GM12872 (cell line): ENCODE measurements around the gene COPS3.

ENCODE experiments used
- CTCF ChIP-seq: IDR thresholded peaks from 3 replicates; pipeline ENCODE4 v1.5.1; 2011; ENCODE audit warnings: low read depth, mild to moderate bottlenecking, low read length, moderate library complexity; ENCODE audit not compliant: insufficient read depth

Gene COPS3

DNA sequence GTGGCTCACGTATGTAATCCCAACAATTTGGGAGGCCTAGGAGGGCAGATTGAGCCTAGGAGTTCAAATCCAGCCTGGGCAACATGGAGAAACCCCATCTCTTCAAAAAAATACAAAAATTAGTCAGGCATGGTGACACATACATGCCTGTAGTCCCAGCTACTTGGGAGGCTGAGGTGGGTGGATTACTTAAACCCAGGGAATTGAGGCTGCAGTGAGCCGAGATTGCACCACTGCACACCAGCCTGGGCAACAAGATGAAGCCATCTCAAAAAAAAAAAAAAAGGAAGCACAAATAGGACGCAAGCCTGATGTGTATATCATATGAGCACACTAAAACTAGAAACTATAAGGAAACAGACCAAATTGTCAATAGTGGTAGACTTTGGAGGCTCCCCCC lies 27.0 kb downstream of the COPS3 start:
- no peak for TF ChIP-seq CTCF

- TF ChIP-seq CTCF = no peak
Observed at GRCh38 chr17:17253406-17253805, 27.6 kb downstream of the COPS3 start.

- TF ChIP-seq CTCF = no peak
Observed at GRCh38 chr17:17252149-17252661, 28.8 kb downstream of the COPS3 start.

GRCh38 chr17:17246879-17247278 lies 34.2 kb downstream of the COPS3 start:
- TF ChIP-seq CTCF = no peak

DNA sequence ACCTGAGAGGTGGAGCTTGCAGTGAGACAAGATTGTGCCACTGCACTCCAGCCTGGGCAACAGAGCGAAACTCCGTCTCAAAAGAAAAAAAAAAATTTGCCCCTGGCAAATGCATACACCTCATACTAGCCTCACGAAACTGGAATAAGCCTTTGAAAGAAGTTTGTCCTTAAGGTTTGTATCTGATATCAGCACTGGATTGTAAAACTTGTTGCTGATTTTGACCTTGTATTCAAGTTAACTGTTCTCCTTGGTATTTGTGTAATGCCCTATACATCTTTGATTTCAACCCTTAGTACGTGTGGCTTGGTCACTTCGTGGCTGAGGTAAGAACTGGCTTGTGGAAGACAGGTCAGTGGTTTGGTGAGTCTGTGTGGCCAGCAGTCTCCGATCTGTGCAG lies 37.9 kb downstream of the COPS3 start:
- TF ChIP-seq CTCF = no peak

DNA sequence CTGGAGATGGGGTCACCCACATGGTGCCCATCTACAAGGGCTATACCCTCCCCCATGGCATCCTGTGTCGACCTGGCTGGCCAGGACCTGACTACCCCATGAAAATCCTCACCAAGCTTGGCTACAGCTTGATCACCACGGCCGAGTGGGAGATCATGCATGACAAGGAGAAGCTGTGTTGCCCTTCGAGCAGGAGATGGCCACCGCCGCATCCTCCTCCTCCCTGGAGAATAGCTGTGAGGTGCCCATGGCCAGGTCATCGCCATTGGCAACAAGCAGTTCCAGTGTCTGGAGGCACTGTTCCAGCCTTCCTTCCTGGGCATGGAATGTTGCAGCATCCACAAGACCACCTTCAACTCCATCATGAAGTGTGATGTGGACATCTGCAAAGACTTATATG lies 38.8 kb downstream of the COPS3 start:
- TF ChIP-seq CTCF = no peak

GRCh38 chr17:17241656-17242055 lies 39.4 kb downstream of the COPS3 start:
- no peak for TF ChIP-seq CTCF

GRCh38 chr17:17239832-17240231 lies 41.2 kb downstream of the COPS3 start:
- no peak for TF ChIP-seq CTCF
